OCI-LY1 (cell line): ENCODE measurements around the gene GNB1L.

Source experiments
- EZH2 ChIP-seq: fragments of 200-600 bp; sonication (generic), shearing (Covaris generic); IDR thresholded peaks from 2 replicates; pipeline ENCODE4 v1.8.0; 2017; ENCODE audit warnings: borderline replicate concordance, mixed run types, mild to moderate bottlenecking, antibody characterized with exemption, low read length, moderate library complexity, mixed read lengths
- TF ChIP-seq, protein P1 (sequence below): fragments of 200-600 bp; sonication (generic), shearing (Covaris generic); IDR thresholded peaks from 2 replicates; pipeline ENCODE4 v1.5.1; 2017; ENCODE audit warnings: mild to moderate bottlenecking, antibody characterized with exemption, low read length, moderate library complexity, mixed read lengths

DNA sequence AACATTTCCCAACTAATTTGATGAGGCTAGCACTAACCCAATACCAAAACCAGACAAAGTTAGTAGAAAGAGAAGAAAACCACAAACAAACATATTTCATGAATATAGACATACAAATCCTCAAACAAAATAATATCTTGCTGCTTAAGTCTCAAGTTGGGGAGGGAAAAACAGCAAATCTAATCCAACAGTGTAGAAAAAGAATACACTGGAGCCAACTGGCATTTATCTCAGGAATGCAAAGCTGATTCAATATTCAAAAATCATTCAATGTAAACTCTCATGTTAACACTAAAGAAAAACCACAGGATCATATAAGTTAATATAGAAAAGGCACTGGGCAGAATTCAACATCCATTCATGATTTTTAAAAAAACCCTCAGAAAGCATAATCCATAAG is 18.2 kb downstream of the GNB1L start:
- TF ChIP-seq, protein P1, sequence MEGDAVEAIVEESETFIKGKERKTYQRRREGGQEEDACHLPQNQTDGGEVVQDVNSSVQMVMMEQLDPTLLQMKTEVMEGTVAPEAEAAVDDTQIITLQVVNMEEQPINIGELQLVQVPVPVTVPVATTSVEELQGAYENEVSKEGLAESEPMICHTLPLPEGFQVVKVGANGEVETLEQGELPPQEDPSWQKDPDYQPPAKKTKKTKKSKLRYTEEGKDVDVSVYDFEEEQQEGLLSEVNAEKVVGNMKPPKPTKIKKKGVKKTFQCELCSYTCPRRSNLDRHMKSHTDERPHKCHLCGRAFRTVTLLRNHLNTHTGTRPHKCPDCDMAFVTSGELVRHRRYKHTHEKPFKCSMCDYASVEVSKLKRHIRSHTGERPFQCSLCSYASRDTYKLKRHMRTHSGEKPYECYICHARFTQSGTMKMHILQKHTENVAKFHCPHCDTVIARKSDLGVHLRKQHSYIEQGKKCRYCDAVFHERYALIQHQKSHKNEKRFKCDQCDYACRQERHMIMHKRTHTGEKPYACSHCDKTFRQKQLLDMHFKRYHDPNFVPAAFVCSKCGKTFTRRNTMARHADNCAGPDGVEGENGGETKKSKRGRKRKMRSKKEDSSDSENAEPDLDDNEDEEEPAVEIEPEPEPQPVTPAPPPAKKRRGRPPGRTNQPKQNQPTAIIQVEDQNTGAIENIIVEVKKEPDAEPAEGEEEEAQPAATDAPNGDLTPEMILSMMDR = no peak
- TF ChIP-seq EZH2 = no peak
